Cerebellar cortex (tissue), 1 donor: ENCODE results near the gene NACC1.
A peak's percentile ranks its signal among the peaks of the same experiment; 100 is the strongest.
"Not testable (repeated sequence)": the region's sequence is repeated elsewhere in the genome, so short reads cannot be mapped to it uniquely, and the experiment has no call there.

Experiments used
- DNase-seq: peaks from one replicate; pipeline ENCODE4 v3.0.0-alpha.2; 2015; ENCODE audit warnings: low spot score

Gene NACC1

DNA sequence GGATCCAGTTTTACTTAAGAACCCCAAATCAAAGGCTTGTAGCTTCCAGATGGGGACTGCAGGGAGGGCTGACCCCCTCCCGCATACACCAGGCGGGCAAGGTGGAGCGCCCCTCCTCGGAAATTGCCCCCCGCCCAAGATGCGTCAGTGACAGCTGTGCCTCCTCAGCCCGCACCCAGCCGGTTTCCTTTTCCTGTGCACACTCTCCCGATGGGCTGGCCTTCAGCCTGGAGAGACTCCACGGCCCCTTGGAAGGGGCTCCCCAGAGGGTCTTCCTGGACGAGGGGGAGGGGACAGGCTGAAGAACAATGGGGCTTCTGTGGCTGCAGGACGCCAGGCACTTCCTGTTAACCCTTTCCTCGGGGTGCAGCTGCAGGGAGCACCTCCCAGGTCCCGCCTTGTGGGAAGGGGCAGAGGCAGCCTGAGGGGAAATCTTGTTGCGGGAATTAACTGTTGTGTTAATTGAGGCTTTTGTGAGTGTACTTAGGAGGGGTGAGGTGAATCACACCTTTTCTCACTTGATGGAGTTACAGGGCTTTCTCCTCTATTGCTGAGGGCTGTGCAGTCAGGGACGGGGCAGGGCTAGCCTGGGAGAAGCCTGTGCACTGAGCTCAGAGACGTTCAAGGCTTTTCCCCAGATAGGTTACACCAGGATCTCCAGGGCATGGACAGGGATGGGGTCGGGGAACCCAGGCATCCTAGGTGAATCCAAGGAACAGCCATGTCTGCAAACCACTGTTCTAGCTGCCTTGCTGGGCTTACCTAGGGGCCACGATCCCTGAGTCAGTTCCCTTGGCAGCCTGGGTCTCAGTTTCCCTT lies 46.5 kb downstream of the NACC1 start:
- peak; percentile 85 for DNase-seq

DNA sequence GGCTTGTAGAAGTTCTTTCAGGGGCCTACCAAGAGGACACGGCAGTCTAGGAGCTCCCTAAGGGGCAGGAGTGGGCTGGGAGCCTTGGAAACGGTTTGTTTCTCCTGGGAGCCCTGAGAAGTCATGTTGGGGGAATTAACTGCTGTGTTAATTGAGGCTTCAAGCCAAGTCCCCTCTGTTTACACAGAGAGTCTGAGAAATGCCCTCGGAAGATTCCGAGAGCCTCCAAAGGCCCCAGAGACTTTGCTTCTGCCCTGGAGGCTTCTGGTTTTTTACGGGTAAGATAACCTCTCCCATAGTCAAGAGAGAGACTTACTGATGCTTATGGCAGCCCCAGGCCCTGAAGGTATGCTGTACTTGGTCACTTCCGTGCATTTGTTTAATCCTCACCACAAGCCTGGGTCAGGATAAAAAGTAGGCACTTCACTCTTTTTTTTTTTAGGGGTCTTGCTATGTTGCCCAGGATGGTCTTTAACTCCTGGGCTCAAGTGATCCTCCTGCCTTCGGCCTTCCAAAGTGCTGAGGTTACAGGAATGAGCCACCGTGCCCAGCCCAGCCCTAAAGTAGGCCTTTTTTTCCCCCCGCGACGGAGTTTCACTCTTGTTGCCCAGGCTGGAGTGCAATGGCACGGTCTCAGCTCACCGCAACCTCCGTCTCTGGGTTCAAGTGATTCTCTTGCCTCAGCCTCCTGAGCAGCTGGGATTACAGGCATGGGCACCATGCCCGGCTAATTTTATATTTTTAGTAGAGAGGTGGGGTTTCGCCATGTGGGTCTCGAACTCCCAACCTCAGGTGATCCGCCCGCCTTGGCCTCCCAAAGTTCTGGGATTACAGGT lies 47.3 kb downstream of the NACC1 start:
- no peak for DNase-seq

DNA sequence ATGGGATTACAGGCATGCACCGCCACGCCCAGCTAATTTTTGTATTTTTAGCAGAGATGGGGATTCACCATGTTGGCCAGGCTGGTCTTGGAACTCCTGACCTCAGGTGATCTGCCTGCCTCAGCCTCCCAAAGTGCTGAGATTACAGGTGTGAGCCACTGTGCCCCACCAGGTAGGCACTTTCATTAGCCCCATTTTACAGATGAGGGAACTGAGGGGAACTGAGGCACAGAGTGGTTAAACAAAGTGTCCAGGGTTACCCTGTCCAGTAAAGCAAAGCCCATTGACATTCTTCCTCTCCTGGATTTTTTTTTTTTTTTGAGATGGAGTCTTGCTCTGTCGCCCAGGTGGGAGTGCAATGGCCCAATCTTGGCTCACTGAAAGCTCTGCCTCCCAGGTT lies 48.1 kb downstream of the NACC1 start:
- DNase-seq = not testable (repeated sequence)

DNA sequence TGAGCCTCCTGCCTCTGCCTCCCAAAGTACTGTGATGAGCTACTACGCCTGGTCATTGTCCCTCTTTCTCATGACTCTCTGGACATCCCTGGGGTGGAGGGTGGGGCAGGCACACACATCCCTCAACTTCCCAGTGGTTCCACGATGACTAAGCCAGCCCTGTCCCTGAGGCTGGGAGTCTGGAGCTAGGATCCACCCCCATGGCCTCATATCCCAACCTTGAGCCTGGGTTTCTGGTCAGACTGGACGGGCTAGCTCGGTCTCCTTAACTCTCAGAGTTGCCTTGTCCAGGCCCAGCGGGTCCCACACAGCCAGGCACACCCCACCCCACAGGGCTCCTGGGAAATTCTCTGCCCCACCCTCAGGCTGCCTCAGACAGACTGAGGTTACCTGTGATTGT lies 51.7 kb downstream of the NACC1 start:
- no peak for DNase-seq

DNA sequence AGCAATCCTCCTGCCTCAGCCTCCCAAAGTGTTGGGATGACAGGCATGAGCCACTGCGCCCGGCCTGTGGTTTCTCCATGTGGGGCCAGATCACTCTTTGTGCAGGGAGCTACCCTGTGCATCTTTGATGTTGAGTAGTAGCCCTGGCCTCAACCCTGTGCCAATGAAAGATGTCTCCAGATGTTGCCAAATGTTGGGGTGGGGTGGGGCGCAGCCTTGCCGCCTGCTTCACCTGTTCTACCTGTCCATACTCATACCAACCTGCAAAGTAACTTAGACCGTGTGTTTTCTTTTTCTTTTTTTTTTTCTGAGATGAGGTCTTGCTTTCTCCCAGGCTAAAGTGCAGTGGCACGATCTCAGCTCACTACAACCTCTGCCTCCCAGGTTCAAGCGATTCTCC lies 53.1 kb downstream of the NACC1 start:
- no peak for DNase-seq

DNA sequence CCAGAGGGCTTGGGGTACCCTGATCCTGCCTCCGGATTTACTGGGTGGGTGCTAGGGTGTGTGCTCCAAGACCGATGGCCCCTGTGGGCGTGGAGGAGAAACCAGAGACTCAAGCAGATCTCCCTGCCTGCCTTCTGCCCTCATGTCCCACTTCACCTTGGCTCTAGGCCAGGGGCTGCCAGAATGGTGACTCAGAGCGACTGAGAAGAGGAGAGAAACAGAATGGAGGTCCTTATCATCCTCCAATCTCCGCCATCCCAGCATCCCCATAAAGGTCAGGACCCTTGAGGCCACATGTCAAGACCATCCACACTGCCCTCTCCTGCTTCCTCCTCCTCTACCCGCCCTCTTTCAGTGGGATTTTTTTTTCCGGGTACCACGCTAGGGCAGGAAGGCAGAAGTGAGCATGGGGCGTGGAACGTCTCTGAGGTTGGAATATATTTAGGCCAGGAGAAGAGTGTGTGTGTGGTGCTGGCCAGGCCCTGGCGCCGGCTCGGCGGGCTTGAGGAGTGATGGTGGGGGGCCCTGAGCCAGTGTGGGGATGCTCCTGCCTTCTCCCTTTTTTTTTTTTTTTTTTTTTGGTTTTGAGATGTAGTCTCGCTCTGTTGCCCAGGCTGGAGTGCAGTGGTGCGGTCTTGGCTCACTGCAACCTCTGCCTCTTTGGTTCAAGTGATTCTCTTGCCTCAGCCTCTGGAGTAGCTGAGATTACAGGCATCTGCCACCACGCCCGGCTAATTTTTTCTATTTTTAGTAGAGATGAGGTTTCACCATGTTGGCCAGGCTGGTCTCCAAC lies 54.5 kb downstream of the NACC1 start:
- DNase-seq = peak; percentile 52

DNA sequence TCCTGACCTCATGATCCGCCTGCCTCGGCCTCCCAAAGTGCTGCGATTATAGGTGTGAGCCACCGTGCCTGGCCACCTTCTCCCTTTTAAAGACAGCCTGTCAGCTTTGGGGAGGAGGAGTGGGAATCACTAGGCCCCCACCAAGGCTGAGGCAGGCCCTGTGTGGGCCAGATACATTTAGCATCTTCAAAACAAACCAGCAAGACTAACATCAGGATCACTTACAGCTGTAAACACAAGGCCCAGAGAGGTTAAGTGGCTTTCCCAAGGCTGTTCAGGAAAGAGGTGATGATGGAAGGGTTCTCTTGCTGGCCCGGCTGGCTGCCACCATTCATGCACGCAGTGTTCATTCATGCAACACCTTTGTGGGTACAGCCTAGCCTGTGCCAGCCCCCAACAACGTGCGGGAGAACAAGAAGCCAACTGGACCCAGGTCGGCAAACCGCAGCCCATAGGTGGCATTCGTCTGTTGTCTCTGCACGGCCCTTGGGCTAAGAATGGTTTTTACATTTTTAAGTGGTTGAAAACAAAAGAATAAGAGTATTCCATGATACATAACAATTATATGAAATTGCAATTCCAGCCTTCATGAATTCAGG lies 55.2 kb downstream of the NACC1 start:
- DNase-seq = no peak

DNA sequence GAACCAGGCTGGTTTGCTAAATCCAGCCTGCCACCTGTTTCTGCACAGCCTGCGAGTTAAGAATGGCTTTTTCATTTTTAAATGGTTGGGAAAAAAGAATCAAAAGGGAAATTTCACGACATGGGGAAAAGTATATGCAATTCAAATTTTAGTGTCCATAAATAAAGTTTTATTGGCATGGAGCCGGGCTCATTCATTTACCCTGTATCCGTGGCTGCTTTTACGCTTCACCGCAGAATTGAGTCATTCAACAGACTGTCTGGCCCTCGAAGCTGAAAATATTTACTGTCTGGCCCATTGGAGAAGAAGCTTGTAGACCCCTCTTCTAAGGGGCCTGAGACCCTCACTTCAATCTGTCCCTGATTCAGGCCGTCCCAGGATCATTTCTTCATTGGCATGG lies 58.3 kb downstream of the NACC1 start:
- no peak for DNase-seq

DNA sequence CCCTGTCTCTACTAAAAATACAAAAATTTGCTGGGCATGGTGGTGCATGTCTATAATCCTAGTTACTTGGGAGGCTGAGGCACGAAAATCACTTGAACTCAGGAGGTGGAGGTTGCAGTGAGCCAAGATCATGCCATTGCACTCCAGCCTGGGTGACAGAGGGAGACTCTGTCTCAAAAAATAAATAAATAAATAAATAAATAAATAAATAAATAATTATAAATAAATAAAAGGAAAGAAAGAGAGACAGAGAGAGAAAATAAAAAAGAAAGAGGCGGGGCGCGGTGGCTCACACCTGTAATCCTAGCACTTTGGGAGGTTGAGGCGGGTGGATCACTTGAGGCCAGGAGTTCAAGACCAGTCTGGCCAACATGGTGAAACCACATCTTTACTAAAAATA lies 59.5 kb downstream of the NACC1 start:
- not testable (repeated sequence) for DNase-seq

DNA sequence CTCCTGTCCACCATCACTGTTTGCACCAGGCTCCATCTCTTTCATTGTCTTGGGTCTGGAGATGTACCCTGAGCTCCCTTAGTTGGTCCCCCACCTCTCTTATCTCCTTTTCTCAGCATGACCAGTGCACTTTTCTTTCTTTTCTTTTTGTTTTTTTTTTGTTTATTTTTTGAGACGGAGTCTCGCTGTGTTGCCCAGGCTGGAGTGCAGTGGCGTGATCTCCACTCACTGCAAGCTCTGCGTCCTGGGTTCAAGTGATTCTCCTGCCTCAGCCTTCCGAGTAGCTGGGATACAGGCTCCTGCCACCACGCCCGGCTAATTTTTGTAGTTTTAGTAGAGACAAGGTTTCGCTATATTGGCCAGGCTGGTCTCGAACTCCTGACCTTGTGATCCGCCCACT lies 60.2 kb downstream of the NACC1 start:
- not testable (repeated sequence) for DNase-seq

DNA sequence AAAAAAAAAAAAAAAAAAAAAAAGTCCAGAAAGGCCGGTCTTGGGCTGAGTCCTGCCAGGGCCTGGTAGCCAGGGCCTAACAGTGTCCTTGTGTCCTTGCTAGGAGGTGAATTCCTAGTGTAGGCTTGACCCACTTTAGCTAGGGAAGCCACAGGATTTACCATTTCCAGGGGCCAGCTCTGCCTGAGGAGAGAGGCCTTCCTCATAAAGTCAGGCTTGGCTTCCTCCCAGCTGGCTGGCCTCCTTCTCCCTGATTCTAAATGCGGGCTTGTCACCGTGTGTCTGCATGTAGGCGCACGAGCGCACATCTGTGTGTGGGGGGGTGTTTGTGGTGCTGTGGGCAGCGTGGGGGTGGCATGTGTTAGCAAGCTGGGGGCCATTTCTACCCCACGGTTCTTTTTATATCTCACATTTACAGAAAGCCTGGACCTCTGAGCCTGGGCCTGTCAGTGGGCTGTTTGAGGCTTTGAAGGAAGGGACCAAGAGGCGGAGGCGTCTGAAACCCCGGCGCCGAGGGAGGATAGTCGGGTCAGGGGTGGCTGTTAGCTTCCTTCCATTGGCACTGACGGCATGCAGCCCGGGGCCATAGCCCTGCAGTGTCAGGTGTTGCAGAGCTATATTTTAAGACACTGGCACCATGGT lies 63.8 kb downstream of the NACC1 start:
- DNase-seq = peak; percentile 47

DNA sequence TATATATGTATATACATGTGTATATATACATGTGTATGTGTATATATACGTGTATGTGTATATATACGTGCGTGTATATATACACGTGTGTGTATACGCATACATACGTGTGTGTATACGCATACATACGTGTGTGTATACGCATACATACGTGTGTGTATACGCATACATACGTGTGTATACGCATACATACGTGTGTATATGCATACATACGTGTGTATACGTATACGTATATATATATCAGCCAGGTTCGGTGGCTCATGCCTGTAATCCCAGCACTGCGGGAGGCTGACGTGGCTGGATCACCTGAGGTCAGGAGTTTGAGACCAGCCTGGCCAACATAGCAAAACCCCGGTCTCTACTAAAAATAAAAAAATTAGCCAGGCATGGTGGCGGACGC lies 66.9 kb downstream of the NACC1 start:
- DNase-seq = not testable (repeated sequence)

DNA sequence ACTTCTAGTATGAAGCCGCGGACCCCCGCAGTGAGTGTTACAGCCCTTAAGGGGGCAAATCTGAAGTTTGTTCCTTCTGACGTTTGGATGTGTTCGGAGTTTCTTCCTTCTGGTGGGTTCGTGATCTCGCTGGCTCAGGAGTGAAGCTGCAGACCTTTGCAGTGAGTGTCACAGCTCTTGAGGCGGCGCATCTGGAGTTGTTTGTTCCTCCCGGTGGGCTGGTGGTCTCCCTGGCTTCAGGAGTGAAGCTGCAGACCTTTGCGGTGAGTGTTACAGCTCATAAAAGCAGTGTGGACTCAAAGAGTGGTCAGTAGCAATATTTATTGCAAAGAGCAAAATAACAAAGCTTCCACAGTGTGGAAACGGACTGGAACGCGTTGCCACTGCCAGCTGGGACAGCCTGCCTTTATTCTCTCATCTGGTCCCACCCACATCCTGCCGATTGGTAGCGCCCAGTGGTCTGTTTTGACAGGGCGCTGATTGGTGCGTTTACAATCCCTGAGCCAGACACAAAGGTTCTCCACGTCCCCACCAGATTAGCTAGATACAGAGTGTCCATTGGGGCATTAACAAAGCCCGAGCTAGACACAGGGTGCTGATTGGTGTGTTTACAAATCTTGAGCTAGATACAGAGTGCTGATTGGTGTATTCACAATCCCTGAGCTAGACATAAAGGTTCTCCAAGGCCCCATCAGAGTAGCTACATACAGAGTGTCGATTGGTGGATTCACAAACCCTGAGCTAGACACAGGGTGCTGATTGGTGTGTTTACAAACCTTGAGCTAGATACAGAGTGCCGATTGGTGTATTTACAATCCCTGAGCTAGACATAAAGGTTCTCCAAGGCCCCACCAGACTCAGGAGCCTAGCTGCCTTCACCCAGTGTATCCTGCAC lies 67.9 kb downstream of the NACC1 start:
- DNase-seq = peak; percentile 30

DNA sequence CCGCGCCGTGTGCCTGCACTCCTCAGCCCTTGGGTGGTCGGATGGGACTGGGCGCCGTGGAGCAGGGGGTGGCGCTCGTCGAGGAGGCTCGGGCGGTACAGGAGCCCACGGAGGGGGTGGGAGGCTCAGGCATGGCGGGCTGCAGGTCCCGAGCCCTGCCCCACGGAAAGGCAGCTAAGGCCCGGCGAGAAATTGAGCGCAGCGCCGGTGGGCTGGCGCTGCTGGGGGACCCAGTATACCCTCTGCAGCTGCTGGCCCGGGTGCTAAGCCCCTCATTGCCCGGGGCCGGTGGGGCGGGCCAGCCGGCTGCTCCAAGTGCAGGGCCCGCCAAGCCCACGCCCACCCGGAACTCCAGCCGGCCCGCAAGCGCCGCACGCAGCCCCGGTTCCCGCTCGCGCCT lies 68.6 kb downstream of the NACC1 start:
- DNase-seq = not testable (repeated sequence)

DNA sequence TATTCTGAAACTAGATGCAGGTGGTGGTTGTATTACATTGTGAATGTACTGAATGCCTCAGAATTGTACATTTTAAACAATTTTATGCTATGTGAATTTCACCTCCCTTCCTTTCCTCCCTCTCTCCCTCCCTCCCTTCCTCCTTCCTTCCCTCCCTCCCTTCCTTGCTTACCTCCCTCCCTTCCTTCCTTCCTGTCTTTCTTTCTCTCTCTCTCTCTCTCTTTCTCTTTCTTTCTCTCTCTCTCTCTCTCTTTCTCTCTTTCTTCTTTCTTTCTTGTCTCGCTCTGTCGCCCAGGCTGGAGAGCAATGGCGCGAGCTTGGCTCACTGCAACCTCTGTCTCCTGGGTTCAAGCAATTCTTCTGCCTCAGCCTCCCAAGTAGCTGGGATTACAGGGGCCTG lies 69.4 kb downstream of the NACC1 start:
- no peak for DNase-seq

DNA sequence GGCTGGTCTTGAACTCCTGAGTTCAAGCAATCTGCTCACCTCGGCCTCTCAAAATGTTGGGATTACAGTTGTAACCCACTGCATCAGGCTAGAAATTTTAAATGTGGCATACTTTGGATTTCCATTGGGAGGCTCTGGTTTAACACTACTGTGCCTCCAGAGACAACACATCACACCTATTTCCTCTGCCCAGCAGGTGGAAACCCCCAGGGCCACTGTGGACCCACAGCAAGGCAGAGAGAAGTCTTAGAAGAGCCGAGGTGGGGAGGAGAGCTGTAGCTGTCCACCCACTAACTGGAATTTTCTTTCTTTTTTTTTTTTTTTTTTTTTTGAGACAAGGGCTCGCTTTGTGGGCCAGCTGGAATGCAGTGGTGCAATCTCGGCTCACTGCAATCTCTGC lies 71.5 kb downstream of the NACC1 start:
- no peak for DNase-seq
